GM03348 (cell line): ENCODE measurements around the gene TIRAP.

ENCODE experiments used
- DNase-seq: peaks from one replicate; pipeline ENCODE4 v3.0.0; 2012; ENCODE audit warnings: low spot score

TIRAP gene

DNA sequence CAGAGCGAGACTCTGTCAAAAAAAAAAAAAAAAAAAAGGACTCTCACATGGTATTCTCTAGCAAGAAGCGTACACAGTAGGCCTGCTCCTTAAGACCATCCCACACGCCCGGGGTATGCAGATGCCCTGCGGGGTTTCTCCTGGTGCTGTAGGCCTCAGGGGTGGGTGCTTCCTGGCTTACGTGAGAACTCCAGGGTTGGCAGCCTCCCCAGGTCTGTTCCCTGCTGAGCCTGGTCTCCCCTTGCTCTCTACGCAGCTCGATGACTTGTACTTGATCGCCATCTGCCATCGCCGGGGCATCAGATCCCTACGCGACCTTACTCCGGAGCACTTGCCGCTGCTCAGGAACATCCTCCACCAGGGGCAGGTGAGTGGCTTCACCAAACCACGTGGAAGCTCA lies 60.2 kb downstream of the TIRAP start:
- DNase-seq: no peak
